ENCODE data around the gene BLCAP.

- TF ChIP-seq POLR2A (IDR thresholded peaks at IDR 0.05; ENCODE audit: low read length) (no peak), GATA1 (IDR thresholded peaks at IDR 0.05; ENCODE audit: low read depth, low read length) (no peak)
Observed at GRCh38 chr20:37477041-37477440, 50.6 kb downstream of the BLCAP start.

Data from erythroblast (primary cell).